Vagina (tissue), 2 donors: ENCODE data around the gene OR6C65. TPM values are rescaled to one million over a fixed set of nuclear protein-coding genes. Genes with fewer than 3 reads are reported as not detected.

Source experiments
- DNase-seq, 2 donors: peaks; one replicate each; pipeline ENCODE4 v3.0.0-alpha.2; 2017; ENCODE audit errors: extremely low spot score in 2 of 2
- H3K27ac ChIP-seq: fragments of 200-600 bp; sonication (generic); one replicate; pipeline ENCODE4 v1.5.1; 2019
- H3K27me3 ChIP-seq: fragments of 200-600 bp; sonication (generic); one replicate; pipeline ENCODE4 v1.5.1; 2019
- H3K36me3 ChIP-seq, 2 donors: fragments of 200-600 bp; sonication (generic); one replicate each; pipeline ENCODE4 v1.5.1; 2017 to 2019
- H3K4me1 ChIP-seq: fragments of 200-600 bp; sonication (generic); one replicate; pipeline ENCODE4 v1.5.1; 2019
- H3K4me3 ChIP-seq, 2 donors: fragments of 200-600 bp; sonication (generic); 1 replicate in 1 of 2; 2 replicates in 1 of 2; pipeline ENCODE4 v1.5.1; 2016 to 2019
- H3K9me3 ChIP-seq: fragments of 200-600 bp; sonication (generic); one replicate; pipeline ENCODE4 v1.5.1; 2019
- CTCF ChIP-seq, 3 experiments: fragments of 450-650 bp in 2 of 3; fragments of 200-600 bp in 1 of 3; sonication (generic) in 1 of 3; IDR thresholded peaks; one replicate each; pipeline ENCODE4 v1.5.1; 2017 to 2019; ENCODE audit warnings: antibody characterized with exemption in 3 of 3, mild to moderate bottlenecking in 2 of 3, moderate library complexity in 2 of 3
- POLR2A ChIP-seq, 2 donors: fragments of 450-650 bp; IDR thresholded peaks; one replicate each; pipeline ENCODE4 v1.6.1; 2017; ENCODE audit warnings: antibody characterized with exemption in 2 of 2, mild to moderate bottlenecking in 2 of 2, moderate library complexity in 2 of 2
- POLR2AphosphoS5 ChIP-seq, 2 donors: sonication (generic); formaldehyde crosslinking; IDR thresholded peaks; one replicate each; pipeline ENCODE4 v1.9.0; 2017; ENCODE audit warnings: antibody characterized with exemption in 2 of 2, mild to moderate bottlenecking in 2 of 2, low read depth in 1 of 2; ENCODE audit not compliant: insufficient read depth in 1 of 2
- intact Hi-C: fragments of 100-400 bp; cut with DNase I; formaldehyde crosslinking; loops from one replicate; pipeline ENCODE4 v1.15.1; 2023
- total RNA-seq: library from RNA; depleted of rRNA; stranded (reverse); fragments of >200 nt; gene quantifications from one replicate; pipeline ENCODE4 v1.2.3, GENCODE V29; 2016

The OR6C65 gene
- total RNA-seq, 1 donor from 2014 or later: not detected

GRCh38 chr12:55443776-55444175 lies 43.4 kb downstream of the OR6C65 start, which contains the start of gene OR6C2:
OR6C2 (plus strand) TSS chr12:55444076; CDS start chr12:55452214, 8,138 bp downstream.
- no peak for TF ChIP-seq CTCF (IDR thresholded peaks at IDR 0.05)
- no peak for TF ChIP-seq POLR2AphosphoS5 (IDR thresholded peaks at IDR 0.05; ENCODE audit: insufficient read depth in 1 of 2, low read depth in 1 of 2)
- TF ChIP-seq POLR2A (IDR thresholded peaks at IDR 0.05): no peak

GRCh38 chr12:55445357-55445756 lies 45.0 kb downstream of the OR6C65 start:
- no peaks in the 10 kb centered on the region for H3K36me3 ChIP-seq
- H3K4me1 ChIP-seq: no peaks in the 10 kb centered on the region
- no peak overlapping the region for H3K27ac ChIP-seq
- H3K27me3 ChIP-seq: no peaks in the 10 kb centered on the region
- TF ChIP-seq POLR2A (IDR thresholded peaks at IDR 0.05) (no peak), CTCF (IDR thresholded peaks at IDR 0.05) (no peak), POLR2AphosphoS5 (IDR thresholded peaks at IDR 0.05; ENCODE audit: insufficient read depth in 1 of 2, low read depth in 1 of 2) (no peak)
- no peak overlapping the region for H3K4me3 ChIP-seq
- intact Hi-C loops: no loop called here
- no peak for DNase-seq
- H3K9me3 ChIP-seq: no peaks in the 10 kb centered on the region

More at GRCh38 chr12:55443776-55444175, 43.4 kb downstream of the OR6C65 start, which contains the start of gene OR6C2:
- no peaks in the 10 kb centered on the region for H3K27me3 ChIP-seq
- H3K36me3 ChIP-seq: no peaks in the 10 kb centered on the region
- H3K9me3 ChIP-seq: no peaks in the 10 kb centered on the region
- H3K4me1 ChIP-seq: no peaks in the 10 kb centered on the region
- intact Hi-C loops: no loop called here
- DNase-seq: no peak
- H3K4me3 ChIP-seq: no peak within 1 kb of the TSS
- no peak within 1 kb of the TSS for H3K27ac ChIP-seq

GRCh38 chr12:55446326-55446725 lies 46.0 kb downstream of the OR6C65 start:
- Histone ChIP-seq H3K4me1 (no peaks in the 10 kb centered on the region), H3K27ac (no peak overlapping the region), H3K4me3 (no peak overlapping the region), H3K27me3 (no peaks in the 10 kb centered on the region), H3K9me3 (no peaks in the 10 kb centered on the region), H3K36me3 (no peaks in the 10 kb centered on the region)
- TF ChIP-seq POLR2A (IDR thresholded peaks at IDR 0.05): no peak
- no peak for DNase-seq
- intact Hi-C loops: no loop called here

- H3K27me3 ChIP-seq: no peaks in the 10 kb centered on the region
- H3K9me3 ChIP-seq: no peaks in the 10 kb centered on the region
- no peaks in the 10 kb centered on the region for H3K36me3 ChIP-seq
- no peak for DNase-seq
- H3K4me3 ChIP-seq: no peak overlapping the region
- intact Hi-C loops: no loop called here
- TF ChIP-seq POLR2A (IDR thresholded peaks at IDR 0.05) (no peak), POLR2AphosphoS5 (IDR thresholded peaks at IDR 0.05; ENCODE audit: insufficient read depth in 1 of 2, low read depth in 1 of 2) (no peak), CTCF (IDR thresholded peaks at IDR 0.05) (no peak)
- no peaks in the 10 kb centered on the region for H3K4me1 ChIP-seq
- no peak overlapping the region for H3K27ac ChIP-seq
Measured at GRCh38 chr12:55448825-55449224, 48.5 kb downstream of the OR6C65 start.

Other genes starting within 250 kb of the OR6C65 start
- gene OR10A7, start 179.5 kb upstream of the OR6C65 start, total RNA-seq: not detected
- not detected for gene OR6C74, start 155.9 kb upstream of the OR6C65 start, total RNA-seq
- not detected for gene OR6C6, start 104.0 kb upstream of the OR6C65 start, total RNA-seq
- gene OR6C1, start 86.2 kb upstream of the OR6C65 start, total RNA-seq: not detected
- not detected for gene OR6C3, start 69.8 kb upstream of the OR6C65 start, total RNA-seq
- not detected for gene OR6C75, start 37.6 kb upstream of the OR6C65 start, total RNA-seq
- not detected for gene OR6C76, start 25.7 kb downstream of the OR6C65 start, total RNA-seq
- not detected for gene OR6C2, start 43.5 kb downstream of the OR6C65 start, total RNA-seq
- gene OR6C70, start 69.6 kb downstream of the OR6C65 start, total RNA-seq: not detected
- not detected for gene OR6C68, start 91.8 kb downstream of the OR6C65 start, total RNA-seq
- not detected for gene OR6C4, start 149.1 kb downstream of the OR6C65 start, total RNA-seq
- gene OR2AP1, start 171.9 kb downstream of the OR6C65 start, total RNA-seq: not detected
- gene OR10P1, start 236.4 kb downstream of the OR6C65 start, total RNA-seq: not detected